ENCODE measurements around the gene THAP2. TPM values are rescaled to one million over a fixed set of nuclear protein-coding genes. Genes with fewer than 3 reads are reported as not detected.

The THAP2 gene
- polyA plus RNA-seq, 2 of the 4 experiments (the other 2 are of a cell fraction): 3.6 to 8.5 TPM

- Histone ChIP-seq H3K9me3 (no peaks in the 10 kb centered on the region), H3K4me2 (no peak overlapping the region), H3K27ac (no peak overlapping the region), H3K4me3 (no peak overlapping the region), H3K4me1 (no peaks in the 10 kb centered on the region)
- POLR2A ChIA-PET: interaction anchor here (0.5 to 0.9 kb wide), 3 partner anchors 28 to 49 kb away, joined by 3 to 5 read pairs (median 4); partner anchors contain the start of genes THAP2 and TMEM19
- DNase-seq (ENCODE audit: low read depth in 1 of 2, low spot score in 1 of 2): peak; percentile 36 to 78
- CTCF ChIA-PET: interaction anchor here (0.6 to 3.9 kb wide), 29 partner anchors 8 to 419 kb away, joined by 3 to 28 read pairs (median 4); partner anchors contain the start of genes RAB21, THAP2, TMEM19 and ZFC3H1
- WGBS (ENCODE audit: missing lambda C conversion rate): 28% methylated on average over 3 of the region's 3 CpGs
- peak; percentile 50 for TF ChIP-seq SMC3 (IDR thresholded peaks at IDR 0.05)
- no peak for TF ChIP-seq MAZ (IDR thresholded peaks at IDR 0.05; ENCODE audit: borderline replicate concordance, low read depth, low read length)
- TF ChIP-seq CTCF (IDR thresholded peaks at IDR 0.05): peak; percentile 81
- peak; percentile 59 to 66; a peak in 4 of 5 replicates for TF ChIP-seq RAD21 (conservative IDR thresholded peaks at IDR 0.05 in 1 of 2, IDR thresholded peaks at IDR 0.05 in 1 of 2)
- TF ChIP-seq FOSL2 (IDR thresholded peaks at IDR 0.05): no peak
- TF ChIP-seq FOSL2 (CRISPR knock-in tag; IDR thresholded peaks at IDR 0.05): no peak
- TF ChIP-seq RFX5 (IDR thresholded peaks at IDR 0.05): no peak
- TF ChIP-seq FOSB (CRISPR knock-in tag; IDR thresholded peaks at IDR 0.05): 0 out of 2 replicates have a peak, but pooled peaks have one; percentile 22
- TF ChIP-seq HOXB5 (CRISPR knock-in tag; IDR thresholded peaks at IDR 0.05): 0 out of 2 replicates have a peak, but pooled peaks have one; percentile 42
- peak; percentile 77 for FAIRE-seq
- peak; percentile 52 to 78; a peak in 5 of 6 replicates for ATAC-seq
Observed at GRCh38 chr12:71636704-71637115, 27.4 kb upstream of the THAP2 start.

- H3K9me3 ChIP-seq: no peaks in the 10 kb centered on the region
Observed at GRCh38 chr12:71638499-71638898, 25.6 kb upstream of the THAP2 start.

GRCh38 chr12:71639341-71639760 lies 24.8 kb upstream of the THAP2 start:
- ChIA-PET CTCF (interaction anchor here (0.7 to 2.7 kb wide), 2 partner anchors 12 to 107 kb away, joined by 3 to 18 read pairs; no protein-coding TSS in a partner anchor), POLR2A (no interaction called here)
- WGBS (ENCODE audit: missing lambda C conversion rate): 87% methylated on average over 2 of the region's 2 CpGs

More at GRCh38 chr12:71638499-71638898, 25.6 kb upstream of the THAP2 start:
- DNase-seq (ENCODE audit: low read depth in 1 of 2, low spot score in 1 of 2) (no peak), FAIRE-seq (no peak), ATAC-seq (no peak)
- ChIA-PET POLR2A (no interaction called here), CTCF (interaction anchor here (0.7 to 3.9 kb wide), 3 partner anchors 11 to 222 kb away, joined by 3 to 26 read pairs (median 7); no protein-coding TSS in a partner anchor)
- Histone ChIP-seq H3K4me3 (no peak overlapping the region), H3K27ac (no peak overlapping the region), H3K4me2 (no peak overlapping the region), H3K4me1 (no peaks in the 10 kb centered on the region)
- TF ChIP-seq TFCP2L1 (CRISPR knock-in tag; IDR thresholded peaks at IDR 0.05) (no peak), MAFK (IDR thresholded peaks at IDR 0.05; ENCODE audit: partially characterized antibody) (peak; percentile 76)

More at GRCh38 chr12:71639341-71639760, 24.8 kb upstream of the THAP2 start:
- no peak overlapping the region for H3K4me2 ChIP-seq
- ATAC-seq: peak; percentile 94
- H3K27ac ChIP-seq: no peak overlapping the region
- DNase-seq (ENCODE audit: low read depth in 1 of 2, low spot score in 1 of 2): peak; percentile 13 to 39
- FAIRE-seq: no peak
- H3K4me1 ChIP-seq: no peaks in the 10 kb centered on the region
- H3K4me3 ChIP-seq: no peak overlapping the region
- no peaks in the 10 kb centered on the region for H3K9me3 ChIP-seq
- TF ChIP-seq PHF8 (IDR thresholded peaks at IDR 0.05; ENCODE audit: borderline replicate concordance, low read depth): no peak
- no peak for TF ChIP-seq POLR2A (IDR thresholded peaks at IDR 0.05; ENCODE audit: low read length)
- peak; percentile 28; the same call in 2 of the 3 replicates for TF ChIP-seq CTCF (IDR thresholded peaks at IDR 0.05)
- TF ChIP-seq ZNF302 (CRISPR knock-in tag; IDR thresholded peaks at IDR 0.05): no peak
- no peak for TF ChIP-seq RNF2 (IDR thresholded peaks at IDR 0.05; ENCODE audit: borderline replicate concordance, low read depth)
- TF ChIP-seq JUNB (IDR thresholded peaks at IDR 0.05): no peak
- TF ChIP-seq SMC3 (IDR thresholded peaks at IDR 0.05): 0 out of 3 replicates have a peak, but pooled peaks have one; percentile 13
- TF ChIP-seq TFCP2L1 (CRISPR knock-in tag; IDR thresholded peaks at IDR 0.05): no peak
- no peak for TF ChIP-seq CEBPB (IDR thresholded peaks at IDR 0.05)
- TF ChIP-seq HES2 (IDR thresholded peaks at IDR 0.05): no peak
